Measurements from ENCODE around the gene LRRC49.

GRCh38 chr15:71048913-71049675, 156.5 kb downstream of the LRRC49 start:
- no peak for TF ChIP-seq POLR2A (IDR thresholded peaks at IDR 0.05; ENCODE audit: low read depth, low read length)
- TF ChIP-seq POLR2AphosphoS5 (IDR thresholded peaks at IDR 0.05; ENCODE audit: low read depth, low read length) = no peak
- TF ChIP-seq TAF1 (IDR thresholded peaks at IDR 0.05; ENCODE audit: borderline replicate concordance, low read depth, low read length) = no peak
